LNCaP clone FGC (cell line): ENCODE data around the gene TNFSF12.

Source experiments
- DNase-seq: peaks from one replicate; pipeline ENCODE4 v3.0.0-alpha.2; 2011; ENCODE audit warnings: low read depth
- H3K4me3 ChIP-seq: 2 replicates; pipeline ENCODE4 v1.5.1; 2011; ENCODE audit warnings: mild to moderate bottlenecking, low read depth, low read length, control low read depth
- TF ChIP-seq, protein P1 (sequence below): IDR thresholded peaks from 2 replicates; pipeline ENCODE4 v1.5.1; 2012; ENCODE audit warnings: mild to moderate bottlenecking; ENCODE audit not compliant: control insufficient read depth, insufficient read depth; ENCODE audit errors: extremely low read depth

The TNFSF12 gene

GRCh38 chr17:7515911-7516610 is 32.8 kb upstream of the TNFSF12 start:
- no peak for DNase-seq
- TF ChIP-seq, protein P1, sequence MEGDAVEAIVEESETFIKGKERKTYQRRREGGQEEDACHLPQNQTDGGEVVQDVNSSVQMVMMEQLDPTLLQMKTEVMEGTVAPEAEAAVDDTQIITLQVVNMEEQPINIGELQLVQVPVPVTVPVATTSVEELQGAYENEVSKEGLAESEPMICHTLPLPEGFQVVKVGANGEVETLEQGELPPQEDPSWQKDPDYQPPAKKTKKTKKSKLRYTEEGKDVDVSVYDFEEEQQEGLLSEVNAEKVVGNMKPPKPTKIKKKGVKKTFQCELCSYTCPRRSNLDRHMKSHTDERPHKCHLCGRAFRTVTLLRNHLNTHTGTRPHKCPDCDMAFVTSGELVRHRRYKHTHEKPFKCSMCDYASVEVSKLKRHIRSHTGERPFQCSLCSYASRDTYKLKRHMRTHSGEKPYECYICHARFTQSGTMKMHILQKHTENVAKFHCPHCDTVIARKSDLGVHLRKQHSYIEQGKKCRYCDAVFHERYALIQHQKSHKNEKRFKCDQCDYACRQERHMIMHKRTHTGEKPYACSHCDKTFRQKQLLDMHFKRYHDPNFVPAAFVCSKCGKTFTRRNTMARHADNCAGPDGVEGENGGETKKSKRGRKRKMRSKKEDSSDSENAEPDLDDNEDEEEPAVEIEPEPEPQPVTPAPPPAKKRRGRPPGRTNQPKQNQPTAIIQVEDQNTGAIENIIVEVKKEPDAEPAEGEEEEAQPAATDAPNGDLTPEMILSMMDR = no peak
- H3K4me3 ChIP-seq = no peak overlapping the region

DNA sequence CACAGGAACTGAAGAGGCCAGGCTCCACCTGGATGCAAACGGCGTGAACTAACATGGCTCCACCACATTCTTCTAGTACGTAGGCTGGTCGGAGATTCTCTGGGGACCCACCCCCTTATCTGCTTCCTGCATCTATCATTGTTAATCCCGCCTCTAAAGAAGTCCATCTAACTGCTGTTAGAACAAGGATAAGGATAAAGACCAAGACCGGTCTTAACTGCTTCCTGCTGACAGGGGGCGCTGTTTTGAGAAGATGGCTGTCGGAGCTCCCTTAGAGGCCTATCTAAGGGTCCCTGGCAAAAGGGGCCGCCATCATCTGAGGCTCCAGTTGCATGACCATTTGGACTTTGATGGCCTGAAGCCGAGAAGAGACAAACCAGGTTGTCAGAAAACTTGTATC is 25.8 kb upstream of the TNFSF12 start:
- H3K4me3 ChIP-seq = no peak overlapping the region
- no peak for DNase-seq
- TF ChIP-seq, protein P1 = peak; percentile 7; the same call in 1 of the 2 replicates

DNA sequence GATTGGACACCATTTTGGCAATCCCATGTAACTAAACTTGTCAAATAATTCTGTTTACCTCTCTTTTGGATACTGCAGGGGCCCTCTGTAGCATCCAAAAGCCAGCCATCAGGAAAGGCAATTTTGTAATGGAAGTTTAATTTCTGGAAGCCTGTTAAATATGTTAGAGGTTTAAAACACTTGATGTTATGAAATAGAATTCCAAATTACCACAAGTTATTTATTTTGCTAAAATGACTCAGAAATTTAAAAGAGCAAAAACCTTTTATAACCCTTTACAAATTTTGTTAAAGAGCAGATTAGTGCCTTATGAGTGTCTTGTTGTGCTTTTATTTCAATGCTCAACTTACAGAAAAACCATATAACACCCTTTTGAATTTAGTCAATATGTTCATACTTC is 20.0 kb upstream of the TNFSF12 start:
- TF ChIP-seq, protein P1 = no peak
- no peak overlapping the region for H3K4me3 ChIP-seq
- no peak for DNase-seq

GRCh38 chr17:7530023-7530900 is 18.6 kb upstream of the TNFSF12 start:
- TF ChIP-seq, protein P1 = no peak
- no peak overlapping the region for H3K4me3 ChIP-seq
- DNase-seq = no peak

DNA sequence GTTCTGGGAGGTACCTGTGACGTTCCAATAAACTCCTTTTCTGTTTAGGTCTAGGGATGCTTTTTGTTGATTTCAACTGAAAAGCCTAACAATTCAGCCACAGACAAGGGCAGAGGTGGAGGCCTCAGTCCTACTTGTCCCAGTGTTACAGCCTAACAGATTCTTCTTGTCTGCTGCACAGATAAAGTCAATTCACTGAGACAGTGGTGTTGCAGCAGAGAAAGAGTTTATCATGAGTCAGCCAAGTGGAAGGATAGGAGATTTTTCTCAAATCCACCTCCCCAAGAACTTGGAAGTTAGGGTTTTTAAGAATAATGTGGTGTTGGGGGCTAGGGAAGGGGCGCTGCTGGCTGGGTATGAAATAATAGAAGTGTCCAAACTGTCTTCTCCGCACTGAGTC is 10.8 kb upstream of the TNFSF12 start:
- no peak overlapping the region for H3K4me3 ChIP-seq
- DNase-seq = no peak
- TF ChIP-seq, protein P1 = no peak

DNA sequence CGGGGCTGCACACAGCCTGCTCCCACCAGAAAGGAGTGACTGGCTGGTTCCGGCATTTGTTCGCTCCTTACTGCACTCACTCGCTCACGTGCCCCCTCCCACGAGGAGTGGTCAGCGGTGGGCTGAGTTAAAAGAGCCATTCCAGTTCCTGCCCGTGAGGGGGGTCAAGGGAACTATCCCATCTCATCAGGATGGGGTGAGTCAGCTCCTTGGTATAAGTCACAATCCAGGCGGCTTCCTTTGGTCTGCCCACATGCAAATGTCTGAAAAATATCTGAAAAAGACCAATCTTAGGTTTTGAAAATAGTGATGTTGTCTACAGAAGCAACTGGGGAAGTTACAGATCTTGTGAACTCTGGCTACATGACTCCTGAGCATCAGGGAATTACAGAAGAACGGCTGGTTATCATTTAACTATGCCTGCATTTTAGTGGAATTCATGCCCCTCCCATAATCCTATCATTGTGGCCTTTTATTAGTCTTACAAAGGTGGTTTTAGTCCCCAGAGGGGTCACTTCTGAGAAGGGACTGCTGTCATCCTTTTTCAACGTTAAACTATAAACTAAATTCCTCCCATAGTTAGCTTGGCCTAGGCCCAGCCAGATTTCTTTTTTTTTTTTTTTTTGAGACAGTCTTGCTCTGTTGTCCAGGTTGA is 9.8 kb upstream of the TNFSF12 start:
- no peak overlapping the region for H3K4me3 ChIP-seq

More for the DNA sequence above, 9.8 kb upstream of the TNFSF12 start:
- DNase-seq = no peak
- TF ChIP-seq, protein P1 = no peak
